K562 (cell line): ENCODE results near the gene C2orf76. TPM values are rescaled to one million over a fixed set of nuclear protein-coding genes. Genes with fewer than 3 reads are reported as not detected.

ENCODE experiments used
- ATAC-seq: fragments of 200-7000 bp; cut with Tn5 transposase; 3 replicates; pipeline ENCODE4 v1.9.1; 2020; ENCODE audit warnings: moderate library complexity
- BruUV-seq: library from RNA; stranded (reverse); fragments of 400-500 nt; replicated peaks from 2 replicates; lab custom pipeline; 2021; lab: Mats Ljungman, UMichigan
- CTCF ChIA-PET: fragments of 300-600 bp; formaldehyde crosslinking; extraction: SDS; loops from one replicate; lab custom pipeline; 2021; ENCODE audit warnings: low intra/inter-chr PET ratio; lab: Yijun Ruan, JAX
- POLR2A ChIA-PET: fragments of 300-600, 350-650 bp; sonication (Branson Sonifier 250); formaldehyde crosslinking; extraction: SDS; loops from one replicate; lab custom pipeline; 2021; ENCODE audit warnings: antibody characterized with exemption, inconsistent platforms; lab: Yijun Ruan, JAX
- DNase-seq, 4 experiments: peaks; one replicate each; pipeline versions ENCODE4 v3.0.0 to v3.0.0-alpha.2; 2011 to 2018; ENCODE audit warnings: low spot score in 3 of 4, mixed read lengths in 3 of 4; ENCODE audit errors: extremely low read depth in 1 of 4
- FAIRE-seq: peaks from 2 replicates; lab custom pipeline; 2011; peaks lifted over from hg19 to GRCh38; lab: Jason Lieb, UNC
- H2AFZ ChIP-seq: 2 replicates; pipeline ENCODE4 v1.6.0; 2011; ENCODE audit warnings: low read depth, low read length, control low read depth, inconsistent platforms
- H3K27ac ChIP-seq: fragments of 200-600 bp; 3 replicates; pipeline ENCODE4 v1.8.0; 2011; ENCODE audit warnings: low read depth, mild to moderate bottlenecking, control low read depth, inconsistent platforms, low read length, moderate library complexity, mixed read lengths; ENCODE audit errors: extremely low read depth
- H3K27me3 ChIP-seq, 2 experiments: fragments of 300-600 bp in 1 of 2; 2 replicates in 1 of 2; 3 replicates in 1 of 2; pipeline versions ENCODE4 v1.6.0 to v1.8.0; 2011; ENCODE audit warnings: inconsistent platforms in 2 of 2, low read length in 2 of 2, mild to moderate bottlenecking in 1 of 2, mixed read lengths in 1 of 2, moderate library complexity in 1 of 2; ENCODE audit not compliant: control insufficient read depth in 2 of 2, insufficient read depth in 2 of 2
- H3K36me3 ChIP-seq: fragments of 300-600 bp; 3 replicates; pipeline ENCODE4 v1.8.0; 2011; ENCODE audit warnings: mild to moderate bottlenecking, low read length, inconsistent platforms; ENCODE audit not compliant: control insufficient read depth, insufficient read depth
- H3K4me1 ChIP-seq, 2 experiments: fragments of 200-600 bp in 1 of 2; replicated peaks in 1 of 2; 2 replicates in 1 of 2; 3 replicates in 1 of 2; pipeline versions ENCODE4 v1.5.1 to v1.8.0; 2011; ENCODE audit warnings: inconsistent platforms in 2 of 2, low read length in 2 of 2, mild to moderate bottlenecking in 1 of 2, mixed read lengths in 1 of 2, moderate library complexity in 1 of 2; ENCODE audit not compliant: control insufficient read depth in 2 of 2, insufficient read depth in 2 of 2
- H3K4me2 ChIP-seq: 2 replicates; pipeline ENCODE4 v1.6.1; 2011; ENCODE audit warnings: low read length, control low read depth, inconsistent platforms, mixed read lengths; ENCODE audit not compliant: insufficient read depth
- H3K4me3 ChIP-seq: fragments of 200-600 bp; sonication (generic), shearing (Covaris generic); 2 replicates; pipeline ENCODE4 v1.5.1; 2016; ENCODE audit warnings: control low read depth, inconsistent platforms
- H3K79me2 ChIP-seq: fragments of 200-600 bp; 3 replicates; pipeline ENCODE4 v1.8.0; 2011; ENCODE audit warnings: low read length, inconsistent platforms; ENCODE audit not compliant: control insufficient read depth, insufficient read depth
- H3K9ac ChIP-seq, 2 experiments: 2 replicates each; pipeline versions ENCODE4 v1.6.0 to v1.6.1; 2011; ENCODE audit warnings: low read depth in 2 of 2, low read length in 2 of 2, control low read depth in 1 of 2, inconsistent platforms in 1 of 2, mild to moderate bottlenecking in 1 of 2, mixed read lengths in 1 of 2; ENCODE audit not compliant: insufficient read depth in 1 of 2
- H3K9me1 ChIP-seq: one replicate; pipeline ENCODE4 v1.6.0; 2011; ENCODE audit warnings: inconsistent platforms, mild to moderate bottlenecking, low read length, moderate library complexity; ENCODE audit not compliant: control insufficient read depth, insufficient read depth
- H3K9me3 ChIP-seq: replicated peaks from 2 replicates; pipeline ENCODE4 v1.5.1; 2011; ENCODE audit warnings: low read depth, low read length, inconsistent platforms; ENCODE audit not compliant: control insufficient read depth, insufficient read depth
- H4K20me1 ChIP-seq: replicated peaks from 2 replicates; pipeline ENCODE4 v1.6.1; 2011; ENCODE audit warnings: low read length, inconsistent platforms, mixed read lengths; ENCODE audit not compliant: control insufficient read depth, insufficient read depth
- ARID1B ChIP-seq: fragments of 450-650 bp; IDR thresholded peaks from 2 replicates; pipeline ENCODE4 v1.6.1; 2016; ENCODE audit warnings: antibody characterized with exemption, mild to moderate bottlenecking, inconsistent platforms
- E2F1 ChIP-seq: sonication (generic); formaldehyde crosslinking; IDR thresholded peaks from 2 replicates; pipeline ENCODE4 v1.8.1; 2023; ENCODE audit warnings: mild to moderate bottlenecking, missing genetic modification reagents, moderate library complexity
- ETV6 ChIP-seq, 3 experiments: fragments of 150-350 bp in 1 of 3; sonication (generic) in 1 of 3; formaldehyde crosslinking in 1 of 3; IDR thresholded peaks; 2 replicates each; pipeline versions ENCODE4 v1.6.1 to v1.8.0; 2014 to 2022; ENCODE audit warnings: borderline replicate concordance in 2 of 3, low read depth in 2 of 3, antibody characterized with exemption in 1 of 3, low read length in 1 of 3, mild to moderate bottlenecking in 1 of 3, missing genetic modification reagents in 1 of 3
- GABPA ChIP-seq: fragments of 200-800 bp; sonication (Bioruptor generic); conservative IDR thresholded peaks from 2 replicates; pipeline ENCODE4 v1.6.1; 2016; ENCODE audit warnings: low read depth, missing genetic modification characterization, missing compliant biosample characterization
- HINFP ChIP-seq: fragments of 450-650 bp; conservative IDR thresholded peaks from 2 replicates; pipeline ENCODE4 v1.6.1; 2016; ENCODE audit warnings: missing genetic modification characterization, low read depth, mild to moderate bottlenecking, control low read depth, missing compliant biosample characterization
- HNRNPK ChIP-seq: fragments of 200-400 bp; formaldehyde crosslinking; IDR thresholded peaks from one replicate; pipeline ENCODE4 v1.6.1; 2018; ENCODE audit warnings: mild to moderate bottlenecking, low read depth, low read length; ENCODE audit not compliant: poor library complexity, severe bottlenecking
- NELFE ChIP-seq: IDR thresholded peaks from 2 replicates; pipeline ENCODE4 v1.6.1; 2011; ENCODE audit warnings: mild to moderate bottlenecking; ENCODE audit not compliant: insufficient read depth, insufficient read length
- NONO ChIP-seq, 2 experiments: fragments of 200-400 bp in 1 of 2; fragments of 450-650 bp in 1 of 2; formaldehyde crosslinking in 1 of 2; IDR thresholded peaks; 2 replicates each; pipeline ENCODE4 v1.6.1; 2017; ENCODE audit warnings: low read depth in 2 of 2, mild to moderate bottlenecking in 2 of 2, moderate library complexity in 2 of 2, low read length in 1 of 2
- NRF1 ChIP-seq, 2 experiments: fragments of 450-650 bp; IDR thresholded peaks in 1 of 2; conservative IDR thresholded peaks in 1 of 2; 2 replicates each; pipeline ENCODE4 v1.6.1; 2014; ENCODE audit warnings: mild to moderate bottlenecking in 2 of 2
- TBP ChIP-seq: optimal IDR thresholded peaks from 2 replicates; pipeline ENCODE3; 2011; ENCODE audit warnings: low read depth, low read length, improper control_type of control experiment
- ZKSCAN1 ChIP-seq: fragments of 150-350 bp; IDR thresholded peaks from 2 replicates; pipeline ENCODE4 v1.6.1; 2016; ENCODE audit warnings: low read depth, low read length
- ZMIZ1 ChIP-seq, 2 experiments: fragments of 150-350 bp in 1 of 2; IDR thresholded peaks; 2 replicates each; pipeline ENCODE4 v1.6.1; 2012 to 2016; ENCODE audit warnings: low read depth in 2 of 2, low read length in 2 of 2, mild to moderate bottlenecking in 1 of 2, moderate library complexity in 1 of 2
- WGBS: fragments of 100-300 bp; shearing (Covaris generic); methylation state at CpG from one replicate; pipeline ENCODE4 v1.1.6; 2016; ENCODE audit warnings: low coverage, mixed read lengths; ENCODE audit not compliant: insufficient coverage; ENCODE audit errors: missing lambda C conversion rate; 5-methylcytosine and 5-hydroxymethylcytosine counted together
- in situ Hi-C: fragments of 300-500 bp; cut with MboI; formaldehyde crosslinking; loops from 4 replicates; pipeline ENCODE4 v1.15.0; 2018; ENCODE audit warnings: inconsistent platforms, mixed read lengths
- intact Hi-C: fragments of 100-400 bp; cut with micrococcal nuclease; formaldehyde crosslinking; loops from 2 replicates; pipeline ENCODE4 v1.14.2; 2022
- polyA plus RNA-seq, 8 experiments: library from polyadenylated mRNA; depleted of rRNA in 4 of 8; stranded (reverse) in 5 of 8; unstranded in 3 of 8; fragments of >200 nt; fragmentation: Nextera tagmentation in 2 of 8; fragmentation: Illumina TruSeq in 1 of 8; extraction: Ambion mirVana in 2 of 8; extraction: Trizol in 1 of 8; gene quantifications; 2 replicates each; pipeline versions ENCODE4 v1.2.1 to v1.2.3, GENCODE V29; 2011 to 2014; ENCODE audit warnings: inconsistent platforms in 1 of 8, missing spikeins in 1 of 8
- total RNA-seq, 7 experiments: library from RNA; depleted of rRNA in 6 of 7; stranded (reverse); fragments of >200 nt in 6 of 7; fragmentation: Illumina TruSeq in 2 of 7; extraction: Trizol in 2 of 7; gene quantifications; 2 replicates each; pipeline versions ENCODE4 v1.2.1 to v1.2.3, GENCODE V29; 2011 to 2021; ENCODE audit warnings: low replicate concordance in 1 of 7

C2orf76 gene
- total and polyA plus RNA-seq, 9 of the 15 experiments (the other 6 are each of a cell fraction or from before 2014, with no cell fraction given) = 4.8 to 26.2 (median 14.5) TPM

- peaks cover 4 to 33% of the 10 kb centered on the region in 2 experiments; a peak in 4 of 5 replicates for H3K27me3 ChIP-seq
- H3K4me3 ChIP-seq = no peak overlapping the region
- TF ChIP-seq NELFE (no peak), ZMIZ1 (IDR thresholded peaks at IDR 0.05; ENCODE audit: low read depth in 2 of 2, low read length in 2 of 2) (no peak), ARID1B (no peak), TBP (no peak), HNRNPK (no peak), ZKSCAN1 (no peak), E2F1 (CRISPR knock-in tag) (no peak), NRF1 (conservative IDR thresholded peaks at IDR 0.05 in 1 of 2, IDR thresholded peaks at IDR 0.05 in 1 of 2) (no peak), NONO (IDR thresholded peaks at IDR 0.05; ENCODE audit: low read depth in 2 of 2, low read length in 1 of 2) (no peak), GABPA (no peak), ETV6 (IDR thresholded peaks at IDR 0.05; ENCODE audit: borderline replicate concordance in 1 of 2, low read depth in 2 of 2, low read length in 1 of 2) (no peak), ETV6 (CRISPR knock-in tag; IDR thresholded peaks at IDR 0.05; ENCODE audit: borderline replicate concordance) (no peak), HINFP (tag) (no peak)
- no peak overlapping the region for H2AFZ ChIP-seq
- BruUV-seq = no TSS peak
- no peaks in the 10 kb centered on the region for H3K9me3 ChIP-seq
- 0% methylated on average over 2 of the region's 2 CpGs for WGBS
- in situ Hi-C loops (loop anchor here (10.0 kb wide), 1 partner anchor 260 kb away; no protein-coding TSS in a partner anchor), intact Hi-C loops (no loop called here)
- ATAC-seq (no peak), DNase-seq (no peak), FAIRE-seq (no peak)
- no peaks in the 10 kb centered on the region for H3K36me3 ChIP-seq
- POLR2A ChIA-PET = interaction anchor here (1.4 kb wide), 1 partner anchor 16 kb away, joined by 3 read pairs; no protein-coding TSS in a partner anchor
- no peaks in the 10 kb centered on the region for H3K79me2 ChIP-seq
- CTCF ChIA-PET = interaction anchor here (5.6 kb wide), 1 partner anchor 71 kb away, joined by 56 read pairs; no protein-coding TSS in a partner anchor
- no peak overlapping the region for H3K27ac ChIP-seq
- no peaks in the 10 kb centered on the region for H3K9me1 ChIP-seq
- H4K20me1 ChIP-seq = no peaks in the 10 kb centered on the region
- no peak overlapping the region for H3K4me2 ChIP-seq
- H3K9ac ChIP-seq = no peak overlapping the region
- no peaks in the 10 kb centered on the region; a peak in 1 of 5 replicates for H3K4me1 ChIP-seq
These were observed 38.5 kb upstream of the C2orf76 start for GRCh38 chr2:119405151-119405550.
